Stomach (tissue), 4 donors: ENCODE data around the gene GRIP2.

Experiments
- EP300 ChIP-seq: sonication (generic); formaldehyde crosslinking; IDR thresholded peaks from one replicate; pipeline ENCODE4 v1.6.1; 2017; ENCODE audit warnings: antibody characterized with exemption
- TF ChIP-seq, protein P1 (sequence below), 7 experiments: fragments of 450-650 bp in 4 of 7; fragments of 200-600 bp in 3 of 7; sonication (generic) in 3 of 7; IDR thresholded peaks; one replicate each; pipeline ENCODE4 v1.5.1; 2016 to 2019; ENCODE audit warnings: antibody characterized with exemption in 7 of 7, control low read depth in 2 of 7, mild to moderate bottlenecking in 1 of 7

DNA sequence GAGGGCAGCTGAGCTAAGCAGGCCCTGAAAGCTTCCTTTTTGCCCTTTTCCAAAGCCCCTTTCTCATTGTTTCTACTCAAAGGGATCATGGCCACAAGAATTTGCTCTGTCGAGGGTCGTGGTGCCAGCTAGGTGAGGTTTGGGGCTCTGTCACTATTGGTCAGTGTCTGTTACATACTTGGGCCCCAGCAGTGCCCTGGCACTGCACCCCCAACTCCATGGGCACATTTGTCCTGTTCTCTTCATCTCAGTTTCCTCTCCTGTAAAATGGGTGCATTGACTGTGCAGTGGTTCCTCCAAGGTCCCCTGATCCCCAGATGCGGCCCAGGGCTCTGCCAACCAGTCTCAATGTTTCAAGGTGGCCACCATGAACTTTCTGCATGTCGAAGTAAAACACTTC lies 75.6 kb downstream of the GRIP2 start:
- TF ChIP-seq, protein P1, sequence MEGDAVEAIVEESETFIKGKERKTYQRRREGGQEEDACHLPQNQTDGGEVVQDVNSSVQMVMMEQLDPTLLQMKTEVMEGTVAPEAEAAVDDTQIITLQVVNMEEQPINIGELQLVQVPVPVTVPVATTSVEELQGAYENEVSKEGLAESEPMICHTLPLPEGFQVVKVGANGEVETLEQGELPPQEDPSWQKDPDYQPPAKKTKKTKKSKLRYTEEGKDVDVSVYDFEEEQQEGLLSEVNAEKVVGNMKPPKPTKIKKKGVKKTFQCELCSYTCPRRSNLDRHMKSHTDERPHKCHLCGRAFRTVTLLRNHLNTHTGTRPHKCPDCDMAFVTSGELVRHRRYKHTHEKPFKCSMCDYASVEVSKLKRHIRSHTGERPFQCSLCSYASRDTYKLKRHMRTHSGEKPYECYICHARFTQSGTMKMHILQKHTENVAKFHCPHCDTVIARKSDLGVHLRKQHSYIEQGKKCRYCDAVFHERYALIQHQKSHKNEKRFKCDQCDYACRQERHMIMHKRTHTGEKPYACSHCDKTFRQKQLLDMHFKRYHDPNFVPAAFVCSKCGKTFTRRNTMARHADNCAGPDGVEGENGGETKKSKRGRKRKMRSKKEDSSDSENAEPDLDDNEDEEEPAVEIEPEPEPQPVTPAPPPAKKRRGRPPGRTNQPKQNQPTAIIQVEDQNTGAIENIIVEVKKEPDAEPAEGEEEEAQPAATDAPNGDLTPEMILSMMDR (IDR thresholded peaks at IDR 0.05) = no peak
- TF ChIP-seq EP300 = no peak
